LNCAP (cell line): ENCODE measurements around the gene ATP9A.

Experiments
- CTCF ChIP-seq: fragments of 450-650 bp; IDR thresholded peaks from 2 replicates; pipeline ENCODE4 v1.5.1; 2017; ENCODE audit warnings: mild to moderate bottlenecking

Gene ATP9A

DNA sequence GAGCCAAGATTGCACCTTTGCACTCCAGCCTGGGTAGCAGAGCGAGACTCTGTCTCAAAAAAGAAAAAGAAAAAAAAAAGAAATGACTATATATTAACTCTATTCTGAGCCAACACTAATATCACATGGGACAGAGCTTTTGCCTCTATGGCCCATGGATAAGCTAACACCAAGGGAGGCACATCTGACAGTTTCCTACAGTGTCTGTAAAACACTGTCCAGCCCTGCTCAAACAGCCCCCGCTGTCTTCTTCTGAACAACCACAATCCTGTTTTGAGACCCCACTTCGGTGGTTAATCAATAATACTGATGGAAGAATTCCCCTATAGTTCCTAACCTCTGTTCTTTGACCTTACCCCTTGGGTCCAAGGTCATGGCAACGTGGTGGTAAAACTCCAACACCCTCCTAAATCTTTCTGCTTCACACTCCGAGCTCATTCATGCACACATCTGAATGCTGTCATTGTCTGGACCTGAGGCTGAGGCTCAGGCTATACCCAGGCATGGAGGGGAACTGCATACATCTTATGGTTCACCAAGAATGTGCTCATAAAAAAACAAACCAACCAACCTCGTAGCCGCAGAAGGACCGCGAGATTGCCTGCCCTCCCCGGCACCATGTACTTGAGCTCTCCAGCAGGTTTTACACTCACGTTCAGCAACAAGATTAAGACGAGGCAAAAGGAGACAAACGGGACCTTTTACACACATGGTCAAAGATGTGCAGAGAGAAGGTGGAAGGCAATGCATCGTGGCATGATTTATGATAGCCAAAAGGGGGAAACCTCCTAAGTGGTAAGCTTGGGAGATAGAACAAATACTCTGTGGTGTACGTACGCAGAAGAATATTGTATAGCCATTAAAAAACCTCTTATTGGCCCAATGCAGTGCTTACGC is 120.3 kb downstream of the ATP9A start:
- TF ChIP-seq CTCF = no peak

- no peak for TF ChIP-seq CTCF
Measured at GRCh38 chr20:51643390-51643789, 124.8 kb downstream of the ATP9A start.

DNA sequence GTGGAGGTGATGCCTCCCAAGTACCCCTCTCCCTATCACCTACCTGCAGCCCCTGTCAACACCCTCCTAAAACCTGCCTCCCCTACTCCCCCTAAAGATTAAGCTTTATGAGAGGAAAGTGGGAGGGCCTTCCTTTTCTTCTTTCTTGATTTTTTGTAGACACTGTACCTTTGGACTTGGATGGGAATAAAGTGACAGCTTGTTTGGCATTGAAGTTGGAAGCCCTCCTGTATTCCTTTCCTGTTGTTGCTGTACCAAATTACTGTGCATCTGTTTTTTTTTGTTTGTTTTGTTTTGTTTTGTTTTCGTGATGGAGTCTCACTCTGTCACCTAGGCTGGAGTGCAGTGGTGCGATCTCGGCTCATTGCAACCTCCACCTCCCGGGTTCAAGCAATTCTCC is 126.3 kb downstream of the ATP9A start:
- TF ChIP-seq CTCF = no peak

- no peak for TF ChIP-seq CTCF
Measured at GRCh38 chr20:51640743-51641142, 127.4 kb downstream of the ATP9A start.

DNA sequence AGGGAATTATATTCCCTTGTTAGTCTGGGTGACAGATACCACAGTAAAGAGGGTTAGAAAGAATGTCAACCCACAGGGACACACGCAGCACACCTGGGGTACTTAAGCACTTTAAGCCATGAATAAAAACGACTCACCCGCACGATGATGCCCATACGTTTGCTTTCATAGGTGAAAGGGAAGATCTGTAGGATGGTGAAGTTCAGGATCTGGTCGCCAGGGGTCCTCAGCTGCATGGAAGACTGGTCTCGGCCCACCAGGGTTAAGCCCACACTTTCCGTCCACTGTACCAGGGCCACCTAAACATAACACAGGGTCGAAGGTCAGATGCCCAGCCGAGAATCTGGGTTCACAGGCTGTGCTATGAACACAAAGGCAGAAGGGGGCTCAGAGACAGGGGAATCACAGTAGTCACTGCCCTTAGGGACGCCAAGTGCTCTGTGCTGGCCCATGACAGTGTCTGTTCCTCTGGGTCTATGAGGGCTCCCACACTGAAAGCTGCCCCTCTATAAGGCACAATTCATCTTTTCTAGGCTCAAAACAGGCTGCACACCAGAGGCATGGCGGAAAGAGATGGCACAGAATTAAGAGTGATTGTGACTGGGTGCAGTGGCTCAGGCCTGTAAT is 128.9 kb downstream of the ATP9A start:
- TF ChIP-seq CTCF = peak; percentile 79

GRCh38 chr20:51637241-51637640 is 130.9 kb downstream of the ATP9A start:
- TF ChIP-seq CTCF = no peak

- no peak for TF ChIP-seq CTCF
Measured at GRCh38 chr20:51636123-51636522, 132.1 kb downstream of the ATP9A start.
